Measurements from ENCODE around the gene BCAP31.
"Not testable (repeated sequence)": the region's sequence is repeated elsewhere in the genome, so short reads cannot be mapped to it uniquely, and the experiment has no call there.

BCAP31 gene

GRCh38 chrX:153707406-153707805 is 16.8 kb downstream of the BCAP31 start:
- no peak for DNase-seq

DNA sequence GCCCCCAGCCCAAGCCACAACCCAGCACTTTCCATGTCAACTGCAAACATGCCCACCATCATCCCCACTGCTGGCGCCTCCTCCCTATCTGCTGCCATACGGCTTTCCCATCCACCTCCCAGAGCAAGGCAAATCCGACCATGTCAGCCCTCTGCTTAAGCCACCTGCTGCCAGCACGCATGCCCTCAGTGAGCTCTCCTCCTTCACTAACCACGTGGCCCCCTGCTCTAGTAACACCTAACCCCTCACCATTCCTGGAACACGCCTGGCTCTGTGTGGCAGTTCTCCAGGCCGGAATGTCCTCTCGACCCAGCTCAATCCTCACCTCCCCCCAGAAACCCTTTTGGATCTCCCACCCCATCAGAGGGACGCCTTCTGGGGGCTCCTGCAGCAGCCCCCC is 17.4 kb downstream of the BCAP31 start:
- DNase-seq: no peak

- DNase-seq: not testable (repeated sequence)
These were observed 18.7 kb downstream of the BCAP31 start for GRCh38 chrX:153705403-153706060.

DNA sequence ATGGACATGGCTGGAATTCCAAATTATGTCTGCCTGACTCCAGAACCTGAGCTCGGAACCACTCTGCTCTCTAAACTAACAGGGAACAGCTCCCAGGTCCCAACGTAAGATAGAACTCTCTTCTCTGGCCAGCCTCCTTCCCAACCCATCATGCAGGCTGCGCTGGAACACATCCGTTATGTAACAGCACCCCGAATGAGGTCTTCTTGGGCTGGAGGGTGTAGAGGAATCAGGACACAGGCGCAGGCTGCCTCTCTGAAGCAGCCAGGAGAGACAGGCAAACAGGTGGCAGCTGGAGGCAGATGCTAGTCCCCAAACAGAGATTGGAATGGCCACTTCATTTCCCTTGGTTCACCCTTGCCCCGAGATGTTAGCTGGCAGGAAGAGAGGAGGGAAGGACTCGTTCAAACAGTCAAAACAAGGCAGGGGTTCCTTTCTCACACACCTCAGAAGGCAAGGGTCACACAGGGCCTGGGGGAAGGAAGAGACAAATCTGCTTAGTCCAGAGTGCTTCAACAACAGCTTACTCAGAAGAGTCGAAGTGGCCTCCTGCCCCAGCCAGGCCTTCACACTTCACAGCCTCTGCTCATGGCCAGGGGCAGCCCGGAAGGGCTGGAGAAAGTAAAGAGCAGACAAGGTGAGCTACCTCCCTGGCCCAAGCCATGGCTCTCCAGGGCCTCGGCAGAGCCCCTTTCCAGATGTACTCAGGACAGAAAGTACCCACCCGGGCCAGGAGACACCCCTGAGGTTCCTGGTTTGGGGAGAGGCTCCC is 19.4 kb downstream of the BCAP31 start:
- DNase-seq: not testable (repeated sequence)

DNA sequence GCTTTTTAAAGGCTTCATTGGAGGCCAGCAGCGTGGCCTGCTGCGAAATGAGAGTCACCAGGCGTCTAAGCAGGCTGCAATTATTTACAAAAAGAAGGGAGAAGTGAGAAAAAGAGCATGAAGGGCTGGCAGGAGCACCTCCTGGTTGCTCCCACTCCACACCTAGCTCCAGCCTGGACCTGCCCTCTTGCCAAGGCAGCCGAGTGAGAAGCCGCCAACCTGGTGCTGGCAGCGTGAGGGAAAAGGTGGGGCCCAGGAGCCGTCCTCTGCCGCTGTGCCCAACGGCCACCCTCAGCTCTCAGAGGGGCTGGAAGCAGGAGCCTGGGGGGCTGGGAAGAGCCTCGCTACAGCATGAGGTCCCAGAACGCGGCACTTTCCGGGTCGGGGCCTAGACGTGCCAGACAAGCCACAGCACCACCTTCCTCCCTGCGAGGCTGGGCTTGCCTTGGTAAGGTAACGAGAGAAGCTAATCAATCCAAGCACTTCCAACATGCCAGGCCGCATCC is 20.1 kb downstream of the BCAP31 start:
- DNase-seq: no peak

DNA sequence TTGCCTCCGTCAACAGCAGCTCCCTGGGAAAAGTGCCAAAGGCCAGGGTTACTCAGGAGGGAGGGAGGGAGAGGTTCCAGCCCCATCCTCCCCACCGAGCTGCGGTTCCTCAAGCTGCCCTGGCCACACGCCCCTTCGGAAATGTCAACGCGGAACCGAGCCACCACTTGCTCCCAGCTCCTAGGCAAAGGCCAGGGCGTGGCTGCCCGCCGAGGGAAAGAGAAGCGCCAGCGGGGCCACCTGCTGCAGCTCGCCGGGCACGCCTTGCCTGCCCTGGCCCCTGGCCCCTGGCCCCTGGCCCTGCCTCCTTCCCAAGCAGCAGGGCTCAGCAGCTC is 21.2 kb downstream of the BCAP31 start:
- no peak for DNase-seq

DNA sequence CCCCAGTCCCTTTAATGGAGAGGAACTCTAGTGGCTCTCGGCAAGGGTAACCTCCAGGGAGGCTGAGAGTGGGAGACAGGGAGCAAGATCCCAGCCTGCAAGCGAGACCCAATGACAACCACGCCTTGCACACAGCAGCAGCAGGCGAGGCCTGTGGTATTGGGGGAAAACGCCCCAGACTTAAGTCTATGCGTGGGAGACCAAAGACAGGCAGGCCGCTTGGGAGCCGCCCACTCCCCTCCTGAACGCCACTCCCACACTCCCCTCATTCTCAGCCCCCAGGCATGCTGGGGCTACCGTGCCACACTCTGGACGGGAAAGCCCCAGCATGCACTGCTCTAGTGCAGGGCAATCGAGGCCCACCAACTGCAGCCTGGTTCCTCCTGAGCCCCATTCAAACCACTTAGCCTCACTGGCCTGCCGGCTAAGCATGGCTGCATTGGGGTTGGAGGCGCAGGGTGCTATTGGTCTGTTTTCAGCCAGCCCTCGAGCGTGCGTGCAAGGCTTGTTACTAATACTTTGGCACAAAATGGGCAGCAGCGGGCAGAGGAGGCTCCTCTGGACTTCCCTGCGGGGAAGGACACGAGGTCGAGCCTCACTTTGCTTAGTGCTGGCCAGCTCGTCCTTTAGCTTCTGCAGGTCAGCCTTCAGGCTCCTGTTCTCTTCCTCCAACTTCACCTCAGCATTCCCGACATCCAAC is 21.7 kb downstream of the BCAP31 start:
- no peak for DNase-seq

GRCh38 chrX:153701706-153702105 is 22.5 kb downstream of the BCAP31 start:
- DNase-seq: no peak

DNA sequence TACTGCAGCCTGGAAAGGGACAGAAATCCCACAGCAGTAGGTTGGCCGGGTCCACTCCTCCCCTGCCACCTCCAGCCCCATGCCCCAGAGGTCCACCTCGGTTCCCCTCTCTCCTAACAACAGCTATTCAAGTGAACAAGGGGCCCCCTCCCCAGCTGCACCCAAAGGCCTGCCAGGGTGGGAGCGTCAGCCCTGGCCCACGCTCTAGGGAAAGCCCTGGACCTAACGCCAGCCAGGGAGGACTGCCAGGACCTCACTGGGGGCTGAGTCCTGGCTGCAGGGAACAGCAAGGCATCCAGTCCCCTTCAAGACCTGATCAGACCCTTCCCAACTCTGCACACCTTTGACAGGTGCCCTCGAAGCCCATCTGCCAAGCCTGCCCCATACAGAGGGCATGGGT is 23.2 kb downstream of the BCAP31 start:
- DNase-seq: no peak

DNA sequence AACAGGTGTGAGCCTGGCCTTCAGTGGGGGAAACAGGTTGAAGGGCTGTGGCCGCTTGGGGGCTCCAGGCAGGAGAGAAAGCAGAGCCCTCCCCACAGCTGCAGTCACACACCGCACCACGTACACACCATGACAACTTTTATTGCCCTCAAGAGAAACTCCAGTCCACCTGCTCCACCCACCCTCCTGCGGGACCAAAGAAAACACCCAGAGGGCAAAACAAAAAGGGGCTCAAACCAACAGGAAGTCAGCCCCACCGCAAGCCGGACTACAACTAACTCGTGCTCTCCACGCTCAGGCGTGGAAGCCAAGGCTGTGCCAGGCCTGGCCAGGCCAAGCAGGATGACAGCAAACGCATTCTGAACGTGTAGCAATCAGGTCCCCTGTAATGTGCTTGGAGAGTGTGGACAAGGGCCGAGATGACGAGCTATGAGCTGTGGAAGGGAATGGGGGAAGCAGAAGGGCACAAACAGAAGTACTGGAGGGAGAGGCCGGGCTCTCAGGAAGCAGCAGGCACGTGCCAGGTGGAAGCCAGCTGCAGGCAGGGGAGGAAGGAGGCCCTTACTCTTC is 23.7 kb downstream of the BCAP31 start:
- no peak for DNase-seq

DNA sequence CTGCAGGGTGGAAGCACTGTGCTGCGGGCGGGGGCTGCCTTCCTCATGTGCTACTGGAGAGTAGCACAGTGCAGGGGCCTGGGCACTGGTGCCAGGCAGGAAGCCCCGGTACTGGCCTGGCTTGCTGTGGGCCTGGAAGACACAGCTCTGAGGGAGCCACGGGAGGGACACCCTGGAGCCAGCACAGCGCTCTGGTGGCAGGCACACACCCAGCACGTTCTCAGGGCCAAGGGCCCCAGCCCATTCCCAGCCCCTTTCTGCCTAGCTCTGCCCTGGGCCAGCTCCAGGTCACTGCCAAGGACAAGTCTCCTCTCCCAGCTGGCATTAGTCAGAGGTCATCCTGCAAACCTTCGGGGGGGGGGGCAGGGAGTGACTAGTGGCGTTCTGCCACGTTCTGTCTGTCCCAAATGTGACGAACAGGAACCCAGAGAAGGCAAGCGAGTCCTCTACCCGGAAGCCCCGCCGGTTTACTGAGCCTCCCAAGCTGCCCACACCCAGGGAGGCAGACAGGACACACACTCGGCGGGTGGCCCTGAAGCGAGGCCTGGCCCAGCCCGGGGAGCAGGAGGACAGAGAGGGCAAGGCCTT is 24.3 kb downstream of the BCAP31 start:
- not testable (repeated sequence) for DNase-seq

GRCh38 chrX:153699210-153699783 is 24.9 kb downstream of the BCAP31 start:
- DNase-seq: not testable (repeated sequence)

GRCh38 chrX:153697924-153698865 is 26.0 kb downstream of the BCAP31 start:
- no peak for DNase-seq

DNA sequence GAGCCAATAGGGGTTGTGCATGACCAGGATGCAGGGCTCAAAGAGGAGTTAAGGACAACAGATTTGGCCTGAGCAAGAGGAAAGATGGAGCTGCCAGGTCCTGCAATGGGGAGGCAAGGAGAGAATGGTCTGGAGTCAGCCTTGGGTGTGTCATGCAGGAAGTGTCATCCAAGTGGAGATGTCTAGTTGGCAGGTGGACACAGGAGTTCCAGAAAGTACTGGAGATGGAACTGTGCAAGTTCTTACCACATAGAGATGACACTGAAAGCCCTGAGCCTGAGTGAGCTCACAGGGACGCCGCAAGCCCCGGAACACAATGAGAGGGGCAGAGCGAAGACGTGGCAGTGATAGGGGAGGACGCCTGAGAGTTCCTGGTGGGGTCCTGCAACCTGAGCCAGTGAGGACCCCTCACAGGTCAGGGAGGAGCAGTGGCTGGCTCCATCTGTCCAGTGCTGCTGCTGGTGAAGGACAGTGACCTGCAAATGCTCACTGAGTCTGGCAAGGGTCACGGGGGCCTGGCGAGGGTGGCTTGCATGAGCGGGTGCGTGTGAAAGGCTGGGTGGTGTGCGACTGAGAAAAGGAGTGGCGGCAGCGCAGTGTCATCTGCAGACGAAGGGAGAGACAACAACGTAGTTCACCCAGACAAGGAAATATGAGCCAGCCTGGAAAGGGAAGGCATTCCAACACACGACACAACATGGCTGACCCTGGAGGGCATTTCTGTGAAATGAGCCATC is 27.0 kb downstream of the BCAP31 start:
- not testable (repeated sequence) for DNase-seq

- DNase-seq: not testable (repeated sequence)
These were observed 27.6 kb downstream of the BCAP31 start for GRCh38 chrX:153696538-153696937.

DNA sequence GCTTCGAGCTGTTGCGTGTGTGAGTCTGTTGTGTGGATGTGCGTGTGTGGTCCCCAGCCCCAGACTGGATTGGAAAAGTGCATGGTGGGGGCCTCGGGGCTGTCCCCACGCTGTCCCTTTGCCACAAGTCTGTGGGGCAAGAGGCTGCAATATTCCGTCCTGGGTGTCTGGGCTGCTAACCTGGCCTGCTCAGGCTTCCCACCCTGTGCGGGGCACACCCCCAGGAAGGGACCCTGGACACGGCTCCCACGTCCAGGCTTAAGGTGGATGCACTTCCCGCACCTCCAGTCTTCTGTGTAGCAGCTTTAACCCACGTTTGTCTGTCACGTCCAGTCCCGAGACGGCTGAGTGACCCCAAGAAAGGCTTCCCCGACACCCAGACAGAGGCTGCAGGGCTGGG is 28.1 kb downstream of the BCAP31 start:
- no peak for DNase-seq

DNA sequence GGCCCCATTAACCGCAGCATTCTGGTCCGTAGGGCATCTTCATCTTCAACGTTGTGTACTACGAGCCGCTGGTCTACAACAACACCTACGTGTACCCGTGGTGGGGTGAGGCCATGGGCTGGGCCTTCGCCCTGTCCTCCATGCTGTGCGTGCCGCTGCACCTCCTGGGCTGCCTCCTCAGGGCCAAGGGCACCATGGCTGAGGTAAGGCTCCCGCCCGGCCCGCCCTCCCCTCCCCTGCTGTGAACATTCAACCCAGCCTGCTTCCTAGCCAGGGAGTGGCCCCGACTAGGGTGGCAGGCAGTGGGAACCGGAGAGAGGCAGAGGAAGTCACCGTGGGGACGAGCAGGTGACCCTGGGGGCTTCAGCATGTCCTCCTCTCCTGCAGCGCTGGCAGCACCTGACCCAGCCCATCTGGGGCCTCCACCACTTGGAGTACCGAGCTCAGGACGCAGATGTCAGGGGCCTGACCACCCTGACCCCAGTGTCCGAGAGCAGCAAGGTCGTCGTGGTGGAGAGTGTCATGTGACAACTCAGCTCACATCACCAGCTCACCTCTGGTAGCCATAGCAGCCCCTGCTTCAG is 29.4 kb downstream of the BCAP31 start:
- DNase-seq: no peak

GRCh38 chrX:153694256-153694655 is 29.9 kb downstream of the BCAP31 start:
- DNase-seq: not testable (repeated sequence)

DNA sequence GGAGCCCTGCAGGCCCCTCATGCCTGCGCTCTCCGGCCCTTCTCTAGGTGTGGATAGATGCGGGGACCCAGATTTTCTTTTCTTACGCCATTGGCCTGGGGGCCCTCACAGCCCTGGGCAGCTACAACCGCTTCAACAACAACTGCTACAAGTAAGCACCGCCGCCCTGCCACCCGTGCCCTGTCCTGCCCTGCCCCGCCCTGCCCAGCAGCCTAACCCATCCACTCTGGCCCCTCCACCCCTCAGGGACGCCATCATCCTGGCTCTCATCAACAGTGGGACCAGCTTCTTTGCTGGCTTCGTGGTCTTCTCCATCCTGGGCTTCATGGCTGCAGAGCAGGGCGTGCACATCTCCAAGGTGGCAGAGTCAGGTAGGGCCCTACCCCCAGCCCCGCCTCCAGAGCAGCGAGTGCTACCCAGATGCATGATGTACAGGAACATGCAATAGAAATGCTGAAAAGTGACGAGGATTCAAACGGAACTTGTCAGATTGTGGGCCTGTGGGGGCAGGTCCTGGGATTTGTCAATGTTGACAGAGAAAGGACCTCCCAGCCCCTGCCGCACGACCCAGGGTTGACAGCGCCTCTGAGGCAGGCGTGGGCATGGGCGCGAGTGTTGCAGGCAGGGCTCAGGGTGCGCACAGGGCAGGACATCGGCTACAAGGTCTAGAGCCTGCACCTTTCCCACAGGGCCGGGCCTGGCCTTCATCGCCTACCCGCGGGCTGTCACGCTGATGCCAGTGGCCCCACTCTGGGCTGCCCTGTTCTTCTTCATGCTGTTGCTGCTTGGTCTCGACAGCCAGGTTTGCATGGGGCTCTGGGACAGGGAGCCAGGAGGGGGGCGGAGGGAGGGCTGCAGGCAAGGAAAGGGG is 30.7 kb downstream of the BCAP31 start:
- no peak for DNase-seq
